Islet of Langerhans (tissue), 1 donor: ENCODE measurements around the gene E2F2.

Experiments
- FAIRE-seq: peaks from one replicate; lab custom pipeline; 2011; peaks lifted over from hg19 to GRCh38; lab: Jason Lieb, UNC

Gene E2F2

GRCh38 chr1:23562137-23562876 is 31.3 kb upstream of the E2F2 start:
- FAIRE-seq = no peak

GRCh38 chr1:23561813-23562100 is 30.7 kb upstream of the E2F2 start:
- FAIRE-seq = no peak

GRCh38 chr1:23561076-23561812 is 30.2 kb upstream of the E2F2 start:
- no peak for FAIRE-seq

GRCh38 chr1:23559985-23560741 is 29.1 kb upstream of the E2F2 start:
- FAIRE-seq = no peak

- no peak for FAIRE-seq
Measured at GRCh38 chr1:23559136-23559984, 28.3 kb upstream of the E2F2 start, which contains the start of gene ID3. TSS of gene ID3 (minus strand) at chr1:23559501. CDS start at chr1:23559426, 75 bp downstream.

GRCh38 chr1:23558872-23559135 is 27.8 kb upstream of the E2F2 start:
- no peak for FAIRE-seq

- FAIRE-seq = no peak
Measured at GRCh38 chr1:23558140-23558871, 27.3 kb upstream of the E2F2 start.

- FAIRE-seq = no peak
Measured at GRCh38 chr1:23557471-23558124, 26.6 kb upstream of the E2F2 start.

GRCh38 chr1:23556635-23557470 is 25.8 kb upstream of the E2F2 start:
- no peak for FAIRE-seq

GRCh38 chr1:23555986-23556634 is 25.1 kb upstream of the E2F2 start:
- FAIRE-seq = no peak

- FAIRE-seq = no peak
Measured at GRCh38 chr1:23555270-23555985, 24.4 kb upstream of the E2F2 start.

- no peak for FAIRE-seq
Measured at GRCh38 chr1:23554481-23555269, 23.6 kb upstream of the E2F2 start.

GRCh38 chr1:23554127-23554480 is 23.1 kb upstream of the E2F2 start:
- FAIRE-seq = no peak

- no peak for FAIRE-seq
Measured at GRCh38 chr1:23553231-23554126, 22.4 kb upstream of the E2F2 start.

GRCh38 chr1:23551849-23552248 is 20.8 kb upstream of the E2F2 start:
- FAIRE-seq = no peak

GRCh38 chr1:23548704-23549143 is 17.7 kb upstream of the E2F2 start:
- FAIRE-seq = no peak

- no peak for FAIRE-seq
Measured at GRCh38 chr1:23546897-23547584, 16.0 kb upstream of the E2F2 start.
